Measurements from ENCODE around the gene EXOSC5. TPM values are rescaled to one million over a fixed set of nuclear protein-coding genes. Genes with fewer than 3 reads are reported as not detected.

EXOSC5 gene
- total RNA-seq, 1 donor from 2014 or later = 20.2 TPM

DNA sequence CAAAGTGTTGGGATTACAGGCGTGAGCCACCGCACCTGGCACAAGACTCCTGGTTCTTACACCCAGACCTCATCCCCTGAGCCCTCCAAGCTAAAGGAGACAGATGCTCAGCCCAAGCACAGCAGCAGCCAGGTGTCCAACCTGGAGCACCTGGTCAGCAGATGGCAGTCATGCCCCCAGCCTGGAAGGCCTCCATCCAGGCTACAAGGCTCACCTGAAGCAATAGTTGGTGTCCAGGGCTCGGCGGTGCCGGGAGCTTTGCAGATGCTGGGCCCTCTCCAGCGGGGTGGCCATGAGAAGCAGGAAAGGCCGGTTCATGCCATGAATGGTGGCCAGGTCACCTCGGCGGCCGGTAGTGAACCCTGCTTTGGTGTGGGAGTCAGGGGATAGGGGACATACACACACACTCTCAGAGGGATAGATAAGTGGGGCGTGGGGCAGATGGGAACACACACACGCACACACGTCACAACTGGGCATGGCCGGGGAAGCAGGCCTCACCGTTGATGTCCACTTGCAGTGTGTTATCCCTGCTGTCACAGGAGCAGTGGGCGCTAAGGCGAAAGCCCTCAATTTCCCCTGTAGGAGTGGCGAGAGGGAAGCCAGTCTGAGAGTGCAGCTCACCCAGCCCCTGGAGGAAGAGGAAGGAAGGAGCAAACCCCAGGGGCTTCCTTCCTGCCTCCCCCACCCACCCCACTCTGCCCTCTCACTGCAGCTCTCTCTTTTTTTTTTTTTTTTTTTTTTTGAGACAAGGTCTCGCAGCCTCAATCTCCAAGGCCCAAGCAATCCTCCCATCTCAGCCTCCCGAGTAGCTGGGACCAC is 55.3 kb downstream of the EXOSC5 start:
- TF ChIP-seq, protein P1, sequence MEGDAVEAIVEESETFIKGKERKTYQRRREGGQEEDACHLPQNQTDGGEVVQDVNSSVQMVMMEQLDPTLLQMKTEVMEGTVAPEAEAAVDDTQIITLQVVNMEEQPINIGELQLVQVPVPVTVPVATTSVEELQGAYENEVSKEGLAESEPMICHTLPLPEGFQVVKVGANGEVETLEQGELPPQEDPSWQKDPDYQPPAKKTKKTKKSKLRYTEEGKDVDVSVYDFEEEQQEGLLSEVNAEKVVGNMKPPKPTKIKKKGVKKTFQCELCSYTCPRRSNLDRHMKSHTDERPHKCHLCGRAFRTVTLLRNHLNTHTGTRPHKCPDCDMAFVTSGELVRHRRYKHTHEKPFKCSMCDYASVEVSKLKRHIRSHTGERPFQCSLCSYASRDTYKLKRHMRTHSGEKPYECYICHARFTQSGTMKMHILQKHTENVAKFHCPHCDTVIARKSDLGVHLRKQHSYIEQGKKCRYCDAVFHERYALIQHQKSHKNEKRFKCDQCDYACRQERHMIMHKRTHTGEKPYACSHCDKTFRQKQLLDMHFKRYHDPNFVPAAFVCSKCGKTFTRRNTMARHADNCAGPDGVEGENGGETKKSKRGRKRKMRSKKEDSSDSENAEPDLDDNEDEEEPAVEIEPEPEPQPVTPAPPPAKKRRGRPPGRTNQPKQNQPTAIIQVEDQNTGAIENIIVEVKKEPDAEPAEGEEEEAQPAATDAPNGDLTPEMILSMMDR (conservative IDR thresholded peaks at IDR 0.05) = no peak
- Mint-ChIP-seq H3K36me3 (no peaks in the 10 kb centered on the region), H3K27ac (no peak overlapping the region), H3K4me1 (ENCODE audit: unreplicated experiment) (no peaks in the 10 kb centered on the region), H3K9me3 (no peaks in the 10 kb centered on the region), H3K27me3 (no peaks in the 10 kb centered on the region), H3K4me3 (no peak overlapping the region)
- DNase-seq (ENCODE audit: extremely low spot score, unreplicated experiment) = no peak

DNA sequence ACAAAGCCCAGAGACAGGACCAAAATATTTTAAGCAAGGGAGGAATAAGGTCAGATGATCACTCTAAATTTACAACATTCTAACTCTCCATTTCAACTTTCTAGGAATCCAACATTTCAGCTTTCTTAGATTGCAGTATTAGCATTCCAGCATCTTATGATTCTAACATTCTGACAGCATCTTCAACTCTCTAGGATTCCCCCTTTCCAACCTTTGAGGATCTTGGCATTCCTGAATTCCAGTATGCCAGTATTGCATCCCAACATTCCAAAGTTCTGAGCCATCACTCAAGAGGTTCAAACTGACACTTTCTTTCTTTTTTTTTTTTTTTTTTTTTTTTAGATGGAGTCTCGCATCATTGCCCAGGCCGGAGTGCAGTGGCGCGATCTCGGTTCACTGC is 57.2 kb downstream of the EXOSC5 start:
- TF ChIP-seq, protein P1 (conservative IDR thresholded peaks at IDR 0.05) = no peak
- DNase-seq (ENCODE audit: extremely low spot score, unreplicated experiment) = no peak
- no peaks in the 10 kb centered on the region for H3K27me3 Mint-ChIP-seq
- no peaks in the 10 kb centered on the region for H3K4me1 Mint-ChIP-seq (ENCODE audit: unreplicated experiment)
- no peaks in the 10 kb centered on the region for H3K36me3 Mint-ChIP-seq
- H3K9me3 Mint-ChIP-seq = no peaks in the 10 kb centered on the region
- H3K27ac Mint-ChIP-seq = no peak overlapping the region
- no peak overlapping the region for H3K4me3 Mint-ChIP-seq

Other genes starting within 250 kb of the EXOSC5 start
- 33.1 and 121 TPM in 2 replicates for gene CYP2S1, start 204.1 kb downstream of the EXOSC5 start, total RNA-seq (ENCODE audit: low replicate concordance)
- gene AXL, start 178.1 kb downstream of the EXOSC5 start, total RNA-seq (ENCODE audit: low replicate concordance) = 8.8 and 20.9 TPM in 2 replicates
- 189 and 244 TPM in 2 replicates for gene HNRNPUL1, start 133.0 kb downstream of the EXOSC5 start, total RNA-seq (ENCODE audit: low replicate concordance)
- gene CCDC97, start 87.2 kb downstream of the EXOSC5 start, total RNA-seq (ENCODE audit: low replicate concordance) = 26.7 and 42.6 TPM in 2 replicates
- 2.3 and 3.4 TPM in 2 replicates for gene TGFB1, start 43.4 kb downstream of the EXOSC5 start, total RNA-seq (ENCODE audit: low replicate concordance)
- gene B9D2, start 33.2 kb downstream of the EXOSC5 start, total RNA-seq (ENCODE audit: low replicate concordance) = 4.8 and 8.8 TPM in 2 replicates
- gene TMEM91, start 20.8 kb downstream of the EXOSC5 start, total RNA-seq (ENCODE audit: low replicate concordance) = 2.0 and 8.1 TPM in 2 replicates
- 7.5 and 11.7 TPM in 2 replicates for gene BCKDHA, start 459 bp upstream of the EXOSC5 start, total RNA-seq (ENCODE audit: low replicate concordance)
- 9.3 and 13.0 TPM in 2 replicates for gene B3GNT8, start 30.0 kb upstream of the EXOSC5 start, total RNA-seq (ENCODE audit: low replicate concordance)
- gene DMAC2, start 42.6 kb upstream of the EXOSC5 start, total RNA-seq (ENCODE audit: low replicate concordance) = 43.8 and 57.4 TPM in 2 replicates
- gene ERICH4, start 45.8 kb upstream of the EXOSC5 start, total RNA-seq (ENCODE audit: low replicate concordance) = 0.56 and 0.81 TPM in 2 replicates
- gene CEACAM21, start 178.8 kb upstream of the EXOSC5 start, total RNA-seq (ENCODE audit: low replicate concordance) = not detected in 2 replicates
- not detected in 2 replicates for gene CEACAM4, start 229.7 kb upstream of the EXOSC5 start, total RNA-seq (ENCODE audit: low replicate concordance)